T-helper 1 cell treated with Interleukin-12 subunit alpha and Interleukin-12 subunit beta and Interleukin-4 antibody, amounts not matched to agents 30 μg/mL and 1 μg/mL, for 36 hours (primary cell): ENCODE data around the gene FBXL7.

ENCODE experiments used
- H3K27ac Mint-ChIP-seq: one replicate; pipeline ENCODE4 v1.8.0; 2021; ENCODE audit warnings: mild to moderate bottlenecking, mixed read lengths
- H3K27me3 Mint-ChIP-seq: one replicate; pipeline ENCODE4 v1.8.0; 2021; ENCODE audit warnings: low read depth, mixed read lengths
- H3K36me3 Mint-ChIP-seq: one replicate; pipeline ENCODE4 v1.8.0; 2021; ENCODE audit warnings: low read depth, mixed read lengths
- H3K4me1 Mint-ChIP-seq: one replicate; pipeline ENCODE4 v1.8.0; 2021; ENCODE audit warnings: low read depth, mixed read lengths
- H3K4me3 Mint-ChIP-seq: one replicate; pipeline ENCODE4 v1.8.0; 2021; ENCODE audit warnings: mild to moderate bottlenecking, moderate library complexity, mixed read lengths
- H3K9me3 Mint-ChIP-seq: one replicate; pipeline ENCODE4 v1.8.0; 2021; ENCODE audit warnings: mixed read lengths

Gene FBXL7

DNA sequence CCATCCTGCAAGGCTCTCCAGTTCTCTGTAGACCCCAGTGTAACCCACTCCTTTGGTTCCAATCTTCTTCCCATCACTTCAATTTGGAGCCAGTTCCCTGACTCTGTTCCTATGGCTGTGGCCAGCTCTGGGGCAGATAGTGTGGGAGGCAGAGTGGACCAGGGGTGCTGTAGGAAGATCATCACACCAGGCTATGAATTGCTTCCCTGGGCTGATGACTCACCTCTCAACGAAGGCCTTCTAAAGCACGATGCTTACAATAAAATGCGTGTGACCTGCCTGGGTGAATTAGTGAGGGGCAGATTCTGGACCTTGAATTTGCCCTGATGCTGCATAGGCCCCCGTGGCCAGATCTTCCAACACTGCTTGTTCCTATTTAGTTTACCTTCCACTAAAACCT lies 289.7 kb downstream of the FBXL7 start:
- Mint-ChIP-seq H3K4me3 (no peak overlapping the region), H3K4me1 (no peaks in the 10 kb centered on the region), H3K9me3 (no peaks in the 10 kb centered on the region), H3K27me3 (no peaks in the 10 kb centered on the region), H3K36me3 (no peaks in the 10 kb centered on the region), H3K27ac (no peak overlapping the region)

DNA sequence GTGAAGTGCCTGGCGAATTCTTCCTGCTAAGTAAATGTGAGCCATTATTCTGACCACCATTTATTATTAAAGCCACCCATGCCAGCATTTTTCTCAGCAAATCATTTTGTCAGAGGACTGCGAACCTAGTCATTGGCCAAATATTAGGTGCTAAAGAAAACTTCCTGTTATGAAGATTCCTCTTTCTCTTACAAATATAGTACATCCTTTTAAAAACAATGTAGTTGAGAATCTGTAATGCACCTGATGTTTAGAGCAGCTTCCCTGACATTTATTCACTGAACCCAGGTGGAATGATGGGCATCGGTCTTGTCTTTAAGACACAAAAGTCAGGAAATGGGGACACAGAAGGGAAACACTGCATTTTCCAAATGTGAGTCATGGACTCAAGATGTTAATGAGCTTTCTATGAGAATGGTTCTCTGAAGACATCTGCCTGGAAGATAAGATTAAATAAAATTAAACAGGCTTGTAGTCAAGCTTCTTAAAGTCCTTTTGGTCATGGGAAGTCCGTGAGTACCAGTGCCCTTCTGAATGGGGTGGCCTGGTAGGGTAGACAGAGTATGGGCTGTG lies 290.6 kb downstream of the FBXL7 start:
- Mint-ChIP-seq H3K4me1 (no peaks in the 10 kb centered on the region), H3K27ac (no peak overlapping the region), H3K27me3 (no peaks in the 10 kb centered on the region), H3K4me3 (no peak overlapping the region), H3K9me3 (no peaks in the 10 kb centered on the region), H3K36me3 (no peaks in the 10 kb centered on the region)

DNA sequence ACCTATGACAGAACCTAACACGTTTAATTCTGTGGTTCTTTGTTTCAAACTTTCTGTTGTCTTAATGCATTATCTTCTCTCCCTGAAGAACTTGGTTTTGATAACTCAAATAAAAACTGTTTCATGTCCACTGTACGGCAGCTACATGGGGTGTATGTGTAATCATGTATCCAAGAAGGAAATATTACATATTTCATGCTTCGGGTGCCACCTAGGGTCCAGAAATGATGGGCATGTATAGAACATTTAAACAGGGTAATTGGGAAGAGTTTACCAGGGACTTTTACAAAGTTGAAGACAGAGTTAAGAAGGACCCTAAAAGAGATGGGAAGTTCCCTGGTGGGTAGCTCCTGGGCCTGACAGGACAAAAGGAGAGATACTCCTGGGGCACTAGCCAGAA lies 291.3 kb downstream of the FBXL7 start:
- no peak overlapping the region for H3K27ac Mint-ChIP-seq
- H3K4me3 Mint-ChIP-seq, result no peak overlapping the region
- H3K9me3 Mint-ChIP-seq, result no peaks in the 10 kb centered on the region
- H3K36me3 Mint-ChIP-seq, result no peaks in the 10 kb centered on the region
- no peaks in the 10 kb centered on the region for H3K4me1 Mint-ChIP-seq
- no peaks in the 10 kb centered on the region for H3K27me3 Mint-ChIP-seq

DNA sequence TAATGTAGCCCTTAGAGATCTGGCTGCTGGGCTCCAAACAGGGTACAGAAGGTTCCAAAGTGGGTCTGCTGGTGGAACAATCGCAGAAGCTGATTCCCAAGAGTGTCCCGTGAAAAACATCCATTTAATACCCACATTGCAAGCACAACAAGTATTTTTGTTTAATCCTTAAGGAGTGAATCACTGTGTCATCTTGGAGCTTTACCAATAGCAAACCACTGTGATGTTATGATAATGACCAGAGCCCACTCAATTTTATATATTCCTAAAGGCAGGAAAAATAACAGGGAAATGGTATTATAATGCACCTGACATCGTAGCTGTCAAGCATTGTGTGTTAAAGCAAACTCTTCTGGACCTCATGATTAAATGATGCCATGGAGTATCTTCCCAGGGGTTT lies 291.9 kb downstream of the FBXL7 start:
- H3K4me1 Mint-ChIP-seq, result no peaks in the 10 kb centered on the region
- no peaks in the 10 kb centered on the region for H3K27me3 Mint-ChIP-seq
- H3K9me3 Mint-ChIP-seq, result no peaks in the 10 kb centered on the region
- no peaks in the 10 kb centered on the region for H3K36me3 Mint-ChIP-seq
- H3K27ac Mint-ChIP-seq, result no peak overlapping the region
- H3K4me3 Mint-ChIP-seq, result no peak overlapping the region

DNA sequence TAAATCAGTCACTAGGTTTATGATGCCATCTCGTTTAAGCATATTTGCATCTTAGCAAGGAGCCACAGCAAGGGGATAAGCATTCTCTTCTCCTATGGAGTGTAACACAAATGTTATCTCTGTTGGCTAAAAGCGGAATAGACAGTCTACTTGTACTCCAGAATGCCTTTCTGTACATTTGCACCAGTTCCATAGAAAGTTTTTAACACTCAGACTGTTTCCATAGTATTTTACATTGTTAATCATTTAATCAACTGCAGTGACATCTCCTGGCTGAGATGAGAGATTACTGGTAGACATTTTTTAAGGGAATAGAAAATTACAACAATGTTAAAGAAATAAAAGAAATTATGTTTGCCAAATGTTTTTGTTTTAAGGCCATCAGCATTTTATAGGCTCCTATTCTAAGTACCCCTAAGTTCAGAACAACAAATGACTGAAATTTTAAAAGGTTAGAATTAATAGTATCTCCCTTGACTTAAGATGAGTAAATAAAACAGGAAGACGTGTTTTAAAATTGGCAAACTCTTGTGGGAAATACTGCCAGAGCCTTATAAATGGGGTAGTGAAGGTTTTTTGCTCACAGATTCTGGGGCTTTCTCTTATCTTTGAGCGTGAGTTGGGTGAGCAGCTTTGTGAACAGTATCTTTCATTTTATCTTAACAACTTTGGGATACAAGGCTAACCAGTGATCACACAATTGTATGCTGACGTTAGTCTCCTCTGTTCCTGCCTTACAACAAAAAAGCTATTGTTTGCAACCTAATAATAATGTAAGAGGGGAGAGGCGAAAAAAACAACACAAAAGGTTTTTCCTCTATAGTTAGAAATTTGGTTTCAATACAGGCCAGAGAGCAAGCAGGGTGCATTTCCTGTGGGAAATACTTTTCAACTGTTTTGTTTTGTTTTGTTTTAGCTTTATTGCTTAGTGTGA lies 294.3 kb downstream of the FBXL7 start:
- Mint-ChIP-seq H3K27ac (no peak overlapping the region), H3K27me3 (no peaks in the 10 kb centered on the region), H3K36me3 (no peaks in the 10 kb centered on the region), H3K4me1 (no peaks in the 10 kb centered on the region), H3K9me3 (no peaks in the 10 kb centered on the region), H3K4me3 (no peak overlapping the region)

DNA sequence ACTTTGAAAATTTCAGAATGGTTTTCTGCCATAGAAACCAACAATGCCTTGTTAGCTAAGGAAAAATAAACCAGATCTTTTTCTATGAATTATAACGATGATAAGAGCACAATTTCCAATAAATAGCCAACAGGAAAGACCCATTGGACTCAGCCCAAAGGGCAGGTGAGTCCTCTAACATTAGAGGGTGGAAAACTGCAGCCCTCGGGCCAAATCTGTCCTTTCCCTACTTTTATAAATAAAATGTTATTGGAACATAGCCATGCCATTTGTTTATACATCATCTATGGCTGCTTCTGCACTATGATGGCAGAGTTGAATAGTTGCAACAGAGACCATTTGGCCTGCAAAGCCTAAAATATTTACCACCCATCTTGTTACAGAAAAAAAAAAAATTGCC lies 296.1 kb downstream of the FBXL7 start:
- no peaks in the 10 kb centered on the region for H3K36me3 Mint-ChIP-seq
- no peak overlapping the region for H3K27ac Mint-ChIP-seq
- H3K27me3 Mint-ChIP-seq, result no peaks in the 10 kb centered on the region
- H3K4me3 Mint-ChIP-seq, result no peak overlapping the region
- no peaks in the 10 kb centered on the region for H3K9me3 Mint-ChIP-seq
- no peaks in the 10 kb centered on the region for H3K4me1 Mint-ChIP-seq

DNA sequence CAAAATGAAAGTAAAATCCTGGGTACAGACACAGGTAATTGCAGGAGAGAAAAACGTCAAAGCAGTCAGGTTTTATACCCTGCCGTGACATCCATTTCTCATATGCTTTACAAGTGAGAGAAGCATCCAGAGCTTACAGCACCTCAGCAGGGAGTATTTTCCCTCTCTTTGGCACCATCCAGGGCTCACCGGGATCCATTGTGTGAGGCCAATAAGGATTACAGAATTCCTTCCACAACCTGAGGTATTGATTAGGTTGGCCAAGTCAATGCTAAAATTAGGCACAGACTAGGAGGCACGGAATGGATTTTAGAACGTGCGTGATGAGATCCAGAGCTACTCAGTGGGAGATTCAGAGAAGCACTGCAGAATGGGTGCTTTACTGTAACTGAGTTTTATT lies 296.6 kb downstream of the FBXL7 start:
- Mint-ChIP-seq H3K36me3 (no peaks in the 10 kb centered on the region), H3K4me3 (no peak overlapping the region), H3K27ac (no peak overlapping the region), H3K27me3 (no peaks in the 10 kb centered on the region), H3K4me1 (no peaks in the 10 kb centered on the region), H3K9me3 (no peaks in the 10 kb centered on the region)

DNA sequence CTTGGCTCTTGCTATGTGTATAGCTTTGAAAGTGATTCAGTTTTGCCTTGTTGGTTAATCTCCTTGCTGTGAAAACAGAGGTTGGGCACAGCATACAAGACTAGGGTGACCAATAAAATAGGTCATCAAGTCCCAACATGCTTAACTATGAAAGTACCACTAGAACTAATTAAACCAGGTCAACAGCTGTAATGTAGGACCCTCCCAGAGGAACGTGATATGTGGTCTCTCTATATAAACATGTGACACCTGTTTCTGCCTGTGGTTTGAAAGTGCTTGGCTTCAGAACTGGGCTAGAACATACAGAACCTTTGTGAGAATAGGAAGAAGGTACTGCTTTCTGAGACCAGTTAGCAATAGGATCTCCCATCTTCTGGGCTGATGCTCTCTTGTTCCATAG lies 297.1 kb downstream of the FBXL7 start:
- H3K27me3 Mint-ChIP-seq, result no peaks in the 10 kb centered on the region
- no peaks in the 10 kb centered on the region for H3K4me1 Mint-ChIP-seq
- no peaks in the 10 kb centered on the region for H3K9me3 Mint-ChIP-seq
- no peak overlapping the region for H3K27ac Mint-ChIP-seq
- no peaks in the 10 kb centered on the region for H3K36me3 Mint-ChIP-seq
- H3K4me3 Mint-ChIP-seq, result no peak overlapping the region

DNA sequence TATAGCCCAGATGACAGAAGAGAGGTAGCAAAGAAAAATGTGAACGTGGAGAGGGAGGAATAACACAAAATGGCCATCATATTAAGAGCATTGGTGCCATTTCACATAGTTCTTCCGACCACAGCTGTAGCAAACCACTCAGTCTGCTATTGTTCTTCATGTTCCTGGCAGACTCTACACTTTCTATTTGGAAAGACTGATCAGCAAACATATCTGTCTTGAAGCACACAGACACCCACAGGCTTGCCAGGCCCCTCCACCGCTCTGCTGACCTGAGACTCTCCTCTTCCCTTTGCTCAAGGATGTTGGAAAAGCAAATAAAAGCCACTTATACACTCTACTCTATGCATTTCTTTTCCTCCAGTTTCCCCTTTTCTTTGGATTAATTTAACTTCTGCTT lies 298.0 kb downstream of the FBXL7 start:
- peaks cover under 1% of the 10 kb centered on the region for H3K9me3 Mint-ChIP-seq
- no peaks in the 10 kb centered on the region for H3K36me3 Mint-ChIP-seq
- no peaks in the 10 kb centered on the region for H3K4me1 Mint-ChIP-seq
- H3K4me3 Mint-ChIP-seq, result no peak overlapping the region
- no peaks in the 10 kb centered on the region for H3K27me3 Mint-ChIP-seq
- no peak overlapping the region for H3K27ac Mint-ChIP-seq

DNA sequence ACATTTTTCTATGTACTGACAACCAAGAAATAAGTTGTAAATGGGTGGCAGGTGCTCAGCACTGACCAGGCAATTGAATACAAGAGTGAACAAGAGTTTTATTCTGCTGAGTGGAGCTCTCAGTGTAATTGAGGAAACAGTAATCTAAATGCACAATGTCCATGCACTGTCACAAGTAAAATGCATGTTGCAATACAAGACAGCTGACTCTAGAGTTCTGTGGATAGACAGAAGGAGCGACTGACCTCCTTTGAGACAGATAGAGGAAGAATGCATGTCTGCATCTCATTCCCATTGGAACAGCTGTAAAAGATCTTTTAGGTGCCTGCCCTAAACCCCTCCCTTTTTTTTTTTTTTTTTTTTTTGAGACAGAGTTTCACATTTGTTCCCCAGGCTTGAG lies 299.0 kb downstream of the FBXL7 start:
- Mint-ChIP-seq H3K4me3 (no peak overlapping the region), H3K36me3 (no peaks in the 10 kb centered on the region), H3K27me3 (no peaks in the 10 kb centered on the region), H3K9me3 (peaks cover 8% of the 10 kb centered on the region), H3K4me1 (no peaks in the 10 kb centered on the region), H3K27ac (no peak overlapping the region)

DNA sequence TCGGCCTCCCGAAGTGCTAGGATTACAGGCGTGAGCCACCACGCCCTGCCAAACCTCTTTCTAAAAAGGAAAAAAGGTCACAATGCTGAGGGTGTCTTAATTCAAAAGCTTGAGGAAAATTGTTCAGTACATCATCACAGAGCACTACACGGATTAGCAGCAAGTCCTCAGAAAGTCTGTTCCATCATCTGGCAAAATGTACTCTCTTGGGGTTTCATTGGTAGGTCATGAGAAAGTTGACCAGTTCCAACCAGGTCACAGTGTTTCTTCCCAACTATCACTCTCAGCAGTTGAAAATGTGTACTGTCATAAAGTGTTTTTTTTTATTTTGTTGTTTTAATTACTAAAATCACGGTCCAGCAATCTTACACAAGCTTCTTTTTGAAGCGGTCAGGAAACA lies 299.6 kb downstream of the FBXL7 start:
- H3K27me3 Mint-ChIP-seq, result no peaks in the 10 kb centered on the region
- no peaks in the 10 kb centered on the region for H3K4me1 Mint-ChIP-seq
- peaks cover 8% of the 10 kb centered on the region for H3K9me3 Mint-ChIP-seq
- H3K4me3 Mint-ChIP-seq, result no peak overlapping the region
- H3K27ac Mint-ChIP-seq, result no peak overlapping the region
- no peaks in the 10 kb centered on the region for H3K36me3 Mint-ChIP-seq

DNA sequence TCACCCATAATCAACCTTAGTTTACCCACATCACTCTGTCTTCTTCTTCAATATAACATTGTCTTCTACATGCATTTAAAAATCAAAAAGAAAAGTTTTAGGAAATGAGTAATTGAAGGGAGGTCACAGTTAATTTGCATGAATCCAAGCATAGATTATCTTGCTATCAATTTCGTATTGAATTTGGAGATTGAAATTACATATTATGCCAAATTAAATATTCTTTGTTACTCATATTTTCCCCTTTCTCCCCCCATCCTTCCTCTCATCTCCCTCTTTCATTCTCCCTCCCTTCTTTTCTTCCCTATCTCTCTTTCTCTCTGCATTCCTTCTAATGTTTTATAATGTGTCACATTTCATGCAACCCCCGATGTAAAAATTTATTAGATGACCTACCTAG lies 303.3 kb downstream of the FBXL7 start:
- Mint-ChIP-seq H3K4me3 (no peak overlapping the region), H3K27ac (no peak overlapping the region), H3K4me1 (no peaks in the 10 kb centered on the region), H3K9me3 (peaks cover 17% of the 10 kb centered on the region), H3K36me3 (no peaks in the 10 kb centered on the region), H3K27me3 (no peaks in the 10 kb centered on the region)

DNA sequence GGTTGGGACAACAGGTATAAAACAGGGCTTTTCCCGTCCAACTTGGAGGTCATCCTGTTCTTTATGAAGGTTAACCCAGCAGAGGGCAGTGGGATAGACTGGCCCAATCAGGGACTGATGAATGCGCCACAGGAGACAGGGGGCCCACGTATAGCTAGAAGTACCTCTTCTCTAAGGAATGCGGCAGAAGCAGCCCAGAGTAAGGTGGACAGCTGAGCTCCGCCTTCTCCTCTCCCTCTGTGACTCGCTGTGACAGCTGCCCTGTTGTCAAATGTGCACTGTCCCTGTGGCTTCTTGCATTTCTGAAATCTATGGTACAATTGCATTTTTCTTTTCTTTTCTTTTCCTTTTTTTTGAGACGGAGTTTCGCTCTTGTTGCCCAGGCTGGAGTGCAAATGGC lies 306.6 kb downstream of the FBXL7 start:
- H3K4me3 Mint-ChIP-seq, result no peak overlapping the region
- no peaks in the 10 kb centered on the region for H3K27me3 Mint-ChIP-seq
- peaks cover 21% of the 10 kb centered on the region for H3K9me3 Mint-ChIP-seq
- H3K27ac Mint-ChIP-seq, result no peak overlapping the region
- H3K4me1 Mint-ChIP-seq, result no peaks in the 10 kb centered on the region
- H3K36me3 Mint-ChIP-seq, result no peaks in the 10 kb centered on the region

DNA sequence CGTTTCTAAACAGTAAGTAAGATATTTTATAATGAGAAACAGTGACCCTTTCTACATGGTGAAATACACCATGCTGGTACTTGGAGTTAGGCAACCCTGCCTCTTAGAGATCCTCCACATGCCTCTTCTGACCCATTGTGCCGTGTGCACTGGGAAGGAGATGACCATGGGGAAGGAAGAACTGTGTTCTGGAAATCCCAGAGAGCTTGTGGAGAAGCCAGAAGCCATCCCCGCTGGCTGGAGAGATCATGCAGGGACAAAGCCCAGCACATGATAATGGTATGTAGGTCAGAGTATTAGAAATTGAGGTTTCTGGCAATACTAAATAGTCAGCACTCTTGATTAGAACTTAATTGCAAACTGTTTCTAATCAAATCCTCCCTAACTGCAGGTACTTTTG lies 307.3 kb downstream of the FBXL7 start:
- Mint-ChIP-seq H3K27ac (no peak overlapping the region), H3K4me3 (no peak overlapping the region), H3K36me3 (no peaks in the 10 kb centered on the region), H3K9me3 (peaks cover 21% of the 10 kb centered on the region), H3K4me1 (no peaks in the 10 kb centered on the region), H3K27me3 (no peaks in the 10 kb centered on the region)

DNA sequence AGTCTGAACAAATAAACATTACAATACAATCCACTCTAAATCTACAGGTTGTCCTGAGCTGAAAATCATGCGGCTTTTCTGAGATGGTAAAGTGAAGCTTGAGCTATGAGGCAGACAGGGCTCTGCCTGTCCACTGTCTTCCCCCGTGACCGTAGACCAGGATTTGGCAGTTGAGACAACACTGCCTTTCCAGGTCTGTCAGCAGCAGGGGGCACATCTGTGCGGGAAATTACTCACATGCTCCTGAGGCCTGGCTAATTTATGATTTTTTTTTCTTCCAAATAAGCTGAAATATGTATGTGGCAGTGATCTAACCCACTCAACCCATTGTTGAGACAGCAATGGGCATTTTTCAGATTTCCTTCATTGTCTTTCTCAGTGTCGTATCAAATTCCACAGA lies 307.9 kb downstream of the FBXL7 start:
- Mint-ChIP-seq H3K4me1 (no peaks in the 10 kb centered on the region), H3K9me3 (peaks cover 21% of the 10 kb centered on the region), H3K4me3 (no peak overlapping the region), H3K27ac (no peak overlapping the region), H3K36me3 (no peaks in the 10 kb centered on the region), H3K27me3 (no peaks in the 10 kb centered on the region)
